ENCODE measurements around the gene ASB16.
"Not testable (repeated sequence)": the region's sequence is repeated elsewhere in the genome, so short reads cannot be mapped to it uniquely, and the experiment has no call there.

DNA sequence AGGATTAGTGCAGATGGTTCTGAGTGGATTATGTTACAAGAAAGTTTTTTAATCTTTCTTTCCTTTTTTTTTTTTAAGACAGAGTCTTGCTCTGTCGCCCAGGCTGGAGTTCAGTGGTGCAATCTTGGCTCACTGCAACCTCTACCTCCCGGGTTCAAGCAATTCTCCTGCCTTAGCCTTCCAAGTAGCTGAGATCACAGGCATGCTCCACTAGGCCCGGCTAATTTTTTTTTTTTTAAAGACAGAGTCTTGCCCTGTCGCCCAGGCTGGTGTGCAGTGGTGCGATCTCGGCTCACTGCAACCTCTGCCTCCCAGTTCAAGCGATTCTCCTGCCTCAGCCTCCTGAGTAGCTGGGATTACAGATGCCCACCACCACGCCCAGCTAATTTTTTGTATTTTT, 26.6 kb upstream of the ASB16 start:
- TF ChIP-seq BACH2 (CRISPR knock-in tag; IDR thresholded peaks at IDR 0.05; ENCODE audit: borderline replicate concordance); GLIS3 (CRISPR knock-in tag; IDR thresholded peaks at IDR 0.05); ZC3H10 (CRISPR knock-in tag; IDR thresholded peaks at IDR 0.05); ARNTL (CRISPR knock-in tag; IDR thresholded peaks at IDR 0.05; ENCODE audit: borderline replicate concordance, low read depth); SNAI2 (CRISPR knock-in tag; IDR thresholded peaks at IDR 0.05); PPARA (CRISPR knock-in tag; IDR thresholded peaks at IDR 0.05; ENCODE audit: borderline replicate concordance); TOX (CRISPR knock-in tag; IDR thresholded peaks at IDR 0.05; ENCODE audit: borderline replicate concordance); OSR1 (CRISPR knock-in tag; IDR thresholded peaks at IDR 0.05); ZFP30 (CRISPR knock-in tag; IDR thresholded peaks at IDR 0.05): not testable (repeated sequence)
- TF ChIP-seq, protein P1, sequence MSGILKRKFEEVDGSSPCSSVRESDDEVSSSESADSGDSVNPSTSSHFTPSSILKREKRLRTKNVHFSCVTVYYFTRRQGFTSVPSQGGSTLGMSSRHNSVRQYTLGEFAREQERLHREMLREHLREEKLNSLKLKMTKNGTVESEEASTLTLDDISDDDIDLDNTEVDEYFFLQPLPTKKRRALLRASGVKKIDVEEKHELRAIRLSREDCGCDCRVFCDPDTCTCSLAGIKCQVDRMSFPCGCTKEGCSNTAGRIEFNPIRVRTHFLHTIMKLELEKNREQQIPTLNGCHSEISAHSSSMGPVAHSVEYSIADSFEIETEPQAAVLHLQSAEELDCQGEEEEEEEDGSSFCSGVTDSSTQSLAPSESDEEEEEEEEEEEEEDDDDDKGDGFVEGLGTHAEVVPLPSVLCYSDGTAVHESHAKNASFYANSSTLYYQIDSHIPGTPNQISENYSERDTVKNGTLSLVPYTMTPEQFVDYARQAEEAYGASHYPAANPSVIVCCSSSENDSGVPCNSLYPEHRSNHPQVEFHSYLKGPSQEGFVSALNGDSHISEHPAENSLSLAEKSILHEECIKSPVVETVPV (CRISPR knock-in tag; IDR thresholded peaks at IDR 0.05) = not testable (repeated sequence)
- TF ChIP-seq, protein P2, sequence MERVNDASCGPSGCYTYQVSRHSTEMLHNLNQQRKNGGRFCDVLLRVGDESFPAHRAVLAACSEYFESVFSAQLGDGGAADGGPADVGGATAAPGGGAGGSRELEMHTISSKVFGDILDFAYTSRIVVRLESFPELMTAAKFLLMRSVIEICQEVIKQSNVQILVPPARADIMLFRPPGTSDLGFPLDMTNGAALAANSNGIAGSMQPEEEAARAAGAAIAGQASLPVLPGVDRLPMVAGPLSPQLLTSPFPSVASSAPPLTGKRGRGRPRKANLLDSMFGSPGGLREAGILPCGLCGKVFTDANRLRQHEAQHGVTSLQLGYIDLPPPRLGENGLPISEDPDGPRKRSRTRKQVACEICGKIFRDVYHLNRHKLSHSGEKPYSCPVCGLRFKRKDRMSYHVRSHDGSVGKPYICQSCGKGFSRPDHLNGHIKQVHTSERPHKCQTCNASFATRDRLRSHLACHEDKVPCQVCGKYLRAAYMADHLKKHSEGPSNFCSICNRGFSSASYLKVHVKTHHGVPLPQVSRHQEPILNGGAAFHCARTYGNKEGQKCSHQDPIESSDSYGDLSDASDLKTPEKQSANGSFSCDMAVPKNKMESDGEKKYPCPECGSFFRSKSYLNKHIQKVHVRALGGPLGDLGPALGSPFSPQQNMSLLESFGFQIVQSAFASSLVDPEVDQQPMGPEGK (CRISPR knock-in tag; IDR thresholded peaks at IDR 0.05; ENCODE audit: borderline replicate concordance) = not testable (repeated sequence)
- TF ChIP-seq, protein P3, sequence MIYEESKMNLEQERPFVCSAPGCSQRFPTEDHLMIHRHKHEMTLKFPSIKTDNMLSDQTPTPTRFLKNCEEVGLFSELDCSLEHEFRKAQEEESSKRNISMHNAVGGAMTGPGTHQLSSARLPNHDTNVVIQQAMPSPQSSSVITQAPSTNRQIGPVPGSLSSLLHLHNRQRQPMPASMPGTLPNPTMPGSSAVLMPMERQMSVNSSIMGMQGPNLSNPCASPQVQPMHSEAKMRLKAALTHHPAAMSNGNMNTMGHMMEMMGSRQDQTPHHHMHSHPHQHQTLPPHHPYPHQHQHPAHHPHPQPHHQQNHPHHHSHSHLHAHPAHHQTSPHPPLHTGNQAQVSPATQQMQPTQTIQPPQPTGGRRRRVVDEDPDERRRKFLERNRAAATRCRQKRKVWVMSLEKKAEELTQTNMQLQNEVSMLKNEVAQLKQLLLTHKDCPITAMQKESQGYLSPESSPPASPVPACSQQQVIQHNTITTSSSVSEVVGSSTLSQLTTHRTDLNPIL (CRISPR knock-in tag; IDR thresholded peaks at IDR 0.05; ENCODE audit: low read depth) = not testable (repeated sequence)
- TF ChIP-seq, protein P4, sequence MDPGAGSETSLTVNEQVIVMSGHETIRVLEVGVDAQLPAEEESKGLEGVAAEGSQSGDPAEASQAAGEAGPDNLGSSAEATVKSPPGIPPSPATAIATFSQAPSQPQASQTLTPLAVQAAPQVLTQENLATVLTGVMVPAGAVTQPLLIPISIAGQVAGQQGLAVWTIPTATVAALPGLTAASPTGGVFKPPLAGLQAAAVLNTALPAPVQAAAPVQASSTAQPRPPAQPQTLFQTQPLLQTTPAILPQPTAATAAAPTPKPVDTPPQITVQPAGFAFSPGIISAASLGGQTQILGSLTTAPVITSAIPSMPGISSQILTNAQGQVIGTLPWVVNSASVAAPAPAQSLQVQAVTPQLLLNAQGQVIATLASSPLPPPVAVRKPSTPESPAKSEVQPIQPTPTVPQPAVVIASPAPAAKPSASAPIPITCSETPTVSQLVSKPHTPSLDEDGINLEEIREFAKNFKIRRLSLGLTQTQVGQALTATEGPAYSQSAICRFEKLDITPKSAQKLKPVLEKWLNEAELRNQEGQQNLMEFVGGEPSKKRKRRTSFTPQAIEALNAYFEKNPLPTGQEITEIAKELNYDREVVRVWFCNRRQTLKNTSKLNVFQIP (CRISPR knock-in tag; IDR thresholded peaks at IDR 0.05; ENCODE audit: borderline replicate concordance, low read depth) = not testable (repeated sequence)

All from SK-N-SH treated with all-trans-retinoic acid at 6 μM for 48 hours (cell line).